H1 (cell line): ENCODE results near the gene RILPL1. TPM values are rescaled to one million over a fixed set of nuclear protein-coding genes. Genes with fewer than 3 reads are reported as not detected.

ENCODE experiments used
- CTCF ChIA-PET: fragments of 300-600 bp; sonication (Branson Sonifier 250); formaldehyde crosslinking; loops from one replicate; lab custom pipeline; 2021; ENCODE audit not compliant: partially characterized antibody; lab: Charles Lee
- POLR2A ChIA-PET: fragments of 300-600 bp; sonication (Branson Sonifier 250); formaldehyde crosslinking; loops from one replicate; lab custom pipeline; 2021; ENCODE audit warnings: inconsistent platforms; ENCODE audit not compliant: partially characterized antibody; lab: Charles Lee
- DNase-seq, 2 experiments: peaks; one replicate each; pipeline versions ENCODE4 v3.0.0 to v3.0.0-alpha.2; 2010 to 2022; ENCODE audit warnings: low spot score in 2 of 2, low read depth in 1 of 2, mixed read lengths in 1 of 2
- FAIRE-seq: peaks from 2 replicates; lab custom pipeline; 2011; peaks lifted over from hg19 to GRCh38; lab: Jason Lieb, UNC
- H2AFZ ChIP-seq: 2 replicates; pipeline ENCODE4 v1.8.1; 2012; ENCODE audit warnings: low read length, inconsistent platforms
- H2AK5ac ChIP-seq: 2 replicates; pipeline ENCODE4 v1.6.1; 2013; ENCODE audit warnings: low read depth, low read length
- H2BK120ac ChIP-seq: replicated peaks from 2 replicates; pipeline ENCODE3; 2013; ENCODE audit warnings: low read depth, low read length, inconsistent platforms
- H2BK12ac ChIP-seq: 2 replicates; pipeline ENCODE4 v1.6.1; 2013; ENCODE audit warnings: low read depth, low read length
- H2BK15ac ChIP-seq: 2 replicates; pipeline ENCODE4 v1.6.1; 2013; ENCODE audit warnings: low read length
- H2BK20ac ChIP-seq: 2 replicates; pipeline ENCODE4 v1.6.1; 2013; ENCODE audit warnings: low read length
- H2BK5ac ChIP-seq: 2 replicates; pipeline ENCODE4 v1.6.1; 2013; ENCODE audit warnings: low read depth, low read length
- H3K14ac ChIP-seq: 2 replicates; pipeline ENCODE4 v1.6.1; 2013; ENCODE audit warnings: inconsistent platforms; ENCODE audit not compliant: insufficient read length
- H3K18ac ChIP-seq: 2 replicates; pipeline ENCODE4 v1.6.1; 2013; ENCODE audit warnings: low read length; ENCODE audit errors: extremely low read depth
- H3K23ac ChIP-seq: 2 replicates; pipeline ENCODE4 v1.6.1; 2013; ENCODE audit warnings: inconsistent platforms; ENCODE audit not compliant: insufficient read length
- H3K23me2 ChIP-seq: 2 replicates; pipeline ENCODE4 v1.6.1; 2013; ENCODE audit warnings: low read depth, low read length
- H3K27ac ChIP-seq: 2 replicates; pipeline ENCODE4 v1.6.1; 2011; ENCODE audit warnings: low read depth, low read length, inconsistent platforms
- H3K27me3 ChIP-seq, 4 experiments: replicated peaks in 1 of 4; 1 replicate in 1 of 4; 2 replicates in 3 of 4; pipeline versions ENCODE4 v1.6.1 to v1.8.1; 2011 to 2013; ENCODE audit warnings: low read length in 3 of 4, mild to moderate bottlenecking in 3 of 4, inconsistent platforms in 2 of 4, mixed read lengths in 2 of 4, moderate library complexity in 1 of 4; ENCODE audit not compliant: control insufficient read depth in 3 of 4, insufficient read depth in 3 of 4; ENCODE audit errors: extremely low read depth in 1 of 4
- H3K36me3 ChIP-seq, 4 experiments: 2 replicates each; pipeline versions ENCODE4 v1.6.1 to v1.8.1; 2011 to 2013; ENCODE audit warnings: mild to moderate bottlenecking in 4 of 4, low read length in 3 of 4, moderate library complexity in 2 of 4, control low read depth in 1 of 4, inconsistent platforms in 1 of 4; ENCODE audit not compliant: insufficient read depth in 4 of 4, control insufficient read depth in 2 of 4
- H3K4ac ChIP-seq: replicated peaks from 2 replicates; pipeline ENCODE3; 2013; ENCODE audit warnings: low read length, low read depth, mixed read lengths, inconsistent platforms; ENCODE audit not compliant: insufficient read length
- H3K4me1 ChIP-seq, 4 experiments: replicated peaks in 1 of 4; 1 replicate in 1 of 4; 2 replicates in 3 of 4; pipeline versions ENCODE4 v1.6.1 to v1.8.1; 2011 to 2013; ENCODE audit warnings: low read length in 3 of 4, inconsistent platforms in 2 of 4, mixed read lengths in 1 of 4; ENCODE audit not compliant: insufficient read depth in 4 of 4, control insufficient read depth in 3 of 4
- H3K4me2 ChIP-seq, 2 experiments: 2 replicates each; pipeline versions ENCODE4 v1.6.1 to v1.8.1; 2011 to 2013; ENCODE audit warnings: low read depth in 2 of 2, low read length in 2 of 2, control low read depth in 1 of 2, inconsistent platforms in 1 of 2, mild to moderate bottlenecking in 1 of 2; ENCODE audit not compliant: insufficient read depth in 1 of 2
- H3K4me3 ChIP-seq, 4 experiments: fragments of 200-600, 300-600 bp in 1 of 4; sonication (generic), shearing (Covaris generic), sonication (Bioruptor Twin) in 1 of 4; 2 replicates each; pipeline versions ENCODE4 v1.5.1 to v1.8.1; 2011 to 2016; ENCODE audit warnings: low read length in 4 of 4, low read depth in 3 of 4, control low read depth in 2 of 4, inconsistent platforms in 2 of 4, mild to moderate bottlenecking in 2 of 4, mixed read lengths in 1 of 4, moderate library complexity in 1 of 4; ENCODE audit not compliant: insufficient read depth in 2 of 4; ENCODE audit errors: extremely low read depth in 1 of 4
- H3K56ac ChIP-seq: replicated peaks from 2 replicates; pipeline ENCODE3; 2013; ENCODE audit warnings: low read depth, mild to moderate bottlenecking, mixed read lengths, low read length, inconsistent platforms; ENCODE audit not compliant: insufficient read length
- H3K79me1 ChIP-seq: 2 replicates; pipeline ENCODE4 v1.6.1; 2013; ENCODE audit warnings: low read depth, low read length, control low read depth
- H3K79me2 ChIP-seq, 2 experiments: 2 replicates each; pipeline versions ENCODE4 v1.6.1 to v1.8.1; 2012 to 2013; ENCODE audit warnings: low read length in 2 of 2, mild to moderate bottlenecking in 2 of 2, inconsistent platforms in 1 of 2; ENCODE audit not compliant: insufficient read depth in 2 of 2, control insufficient read depth in 1 of 2
- H3K9ac ChIP-seq, 4 experiments: replicated peaks in 1 of 4; 1 replicate in 1 of 4; 2 replicates in 3 of 4; pipeline versions ENCODE4 v1.6.1 to v1.8.1; 2011 to 2013; ENCODE audit warnings: low read depth in 3 of 4, low read length in 3 of 4, control low read depth in 2 of 4, mild to moderate bottlenecking in 2 of 4, moderate library complexity in 2 of 4, inconsistent platforms in 1 of 4; ENCODE audit errors: extremely low read depth in 1 of 4
- H3K9me3 ChIP-seq, 2 experiments: 2 replicates each; pipeline versions ENCODE4 v1.6.1 to v1.8.1; 2012 to 2013; ENCODE audit warnings: mild to moderate bottlenecking in 2 of 2, moderate library complexity in 2 of 2, control low read depth in 1 of 2, inconsistent platforms in 1 of 2, low read depth in 1 of 2, low read length in 1 of 2, mixed read lengths in 1 of 2; ENCODE audit not compliant: insufficient read depth in 2 of 2
- H4K20me1 ChIP-seq, 2 experiments: replicated peaks in 1 of 2; 2 replicates each; pipeline versions ENCODE3 to v1.8.1; 2011 to 2013; ENCODE audit warnings: inconsistent platforms in 2 of 2, low read length in 2 of 2, mild to moderate bottlenecking in 1 of 2; ENCODE audit not compliant: insufficient read depth in 2 of 2, control insufficient read depth in 1 of 2
- H4K5ac ChIP-seq: 2 replicates; pipeline ENCODE4 v1.6.1; 2013; ENCODE audit warnings: low read length, low read depth, mixed read lengths, inconsistent platforms; ENCODE audit not compliant: insufficient read length
- H4K8ac ChIP-seq: 2 replicates; pipeline ENCODE4 v1.8.0; 2013; ENCODE audit warnings: mild to moderate bottlenecking, moderate library complexity, low read length, inconsistent platforms; ENCODE audit not compliant: insufficient read depth; ENCODE audit errors: extremely low read depth
- H4K91ac ChIP-seq: replicated peaks from 2 replicates; pipeline ENCODE3; 2013; ENCODE audit warnings: low read length, mixed read lengths, inconsistent platforms; ENCODE audit not compliant: insufficient read length
- ATF2 ChIP-seq: IDR thresholded peaks from 2 replicates; pipeline ENCODE4 v1.6.1; 2012; ENCODE audit warnings: low read length, inconsistent platforms
- CTBP2 ChIP-seq: IDR thresholded peaks from 2 replicates; pipeline ENCODE4 v1.7.0; 2011; ENCODE audit warnings: borderline replicate concordance, mild to moderate bottlenecking, moderate library complexity, mixed read lengths, low read length; ENCODE audit not compliant: insufficient read depth, insufficient read length
- GABPA ChIP-seq: IDR thresholded peaks from 2 replicates; pipeline ENCODE4 v1.6.1; 2011; ENCODE audit warnings: mild to moderate bottlenecking, low read length, moderate library complexity, borderline replicate concordance; ENCODE audit not compliant: insufficient read depth
- JUN ChIP-seq: IDR thresholded peaks from 2 replicates; pipeline ENCODE4 v1.6.1; 2011; ENCODE audit warnings: low read depth, mild to moderate bottlenecking, improper control_type of control experiment, low read length
- RFX5 ChIP-seq: IDR thresholded peaks from 2 replicates; pipeline ENCODE4 v1.6.1; 2011; ENCODE audit warnings: low read depth, low read length, improper control_type of control experiment, borderline replicate concordance
- RXRA ChIP-seq: IDR thresholded peaks from 2 replicates; pipeline ENCODE4 v1.6.1; 2011; ENCODE audit warnings: low read depth, mild to moderate bottlenecking, low read length, moderate library complexity; ENCODE audit not compliant: insufficient read depth
- SAP30 ChIP-seq: fragments of 300-600 bp; sonication (generic); IDR thresholded peaks from 2 replicates; pipeline ENCODE4 v1.7.1; 2012; ENCODE audit warnings: low read length, moderate library complexity, mild to moderate bottlenecking, inconsistent platforms; ENCODE audit not compliant: insufficient read depth, insufficient replicate concordance
- YY1 ChIP-seq: IDR thresholded peaks from 2 replicates; pipeline ENCODE4 v1.6.1; 2011; ENCODE audit warnings: low read depth, mild to moderate bottlenecking, low read length
- WGBS, 2 experiments: shearing (Covaris generic) in 1 of 2; methylation state at CpG; one replicate each; pipeline versions ENCODE4 v1.1.6 to v1.1.7; 2013 to 2015; ENCODE audit warnings: low lambda C conversion rate in 2 of 2, mixed read lengths in 2 of 2, inconsistent platforms in 1 of 2, low coverage in 1 of 2, missing lambda C conversion rate in 1 of 2; ENCODE audit not compliant: insufficient replicate concordance in 2 of 2, insufficient coverage in 1 of 2, insufficient read length in 1 of 2; ENCODE audit errors: extremely low coverage in 1 of 2, missing lambda C conversion rate in 1 of 2; 5-methylcytosine and 5-hydroxymethylcytosine counted together
- polyA plus RNA-seq, 7 experiments: library from polyadenylated mRNA; depleted of rRNA in 3 of 7; stranded (reverse) in 5 of 7; unstranded in 2 of 7; fragments of >200 nt in 5 of 7; fragments of 200-250 nt in 2 of 7; gene quantifications; 1 replicate in 5 of 7; 2 replicates in 1 of 7; 4 replicates in 1 of 7; pipeline versions ENCODE4 v1.2.1 to v1.2.3, GENCODE V29; 2011 to 2013; ENCODE audit warnings: missing spikeins in 2 of 7, mixed read lengths in 2 of 7
- total RNA-seq: library from RNA; stranded (reverse); fragmentation: NEBNext Ultra II Directional; extraction: Animal tissue kit (Norgen Biotek cat#: 25700); gene quantifications from 2 replicates; pipeline ENCODE4 v1.2.1, GENCODE V29; 2021

Gene RILPL1
- total and polyA plus RNA-seq, 2 of the 8 experiments (the other 6 are each of a cell fraction or from before 2014, with no cell fraction given), result 6.7 to 9.4 TPM

- Histone ChIP-seq H3K79me2 (no peaks in the 10 kb centered on the region), H3K9ac (peak overlapping the region in 1 of 4 experiments; percentile 54; a peak in 2 of 7 replicates), H3K56ac (peak overlapping the region; percentile 99), H4K91ac (peak overlapping the region; percentile 99), H2BK120ac (peak overlapping the region; percentile 92), H3K36me3 (peaks cover 5 to 26% (median 12%) of the 10 kb centered on the region in 4 experiments; a peak in 7 of 8 replicates), H3K79me1 (peaks cover 4% of the 10 kb centered on the region; the same call in 1 of the 2 replicates), H4K5ac (peak overlapping the region; percentile 45), H3K27me3 (no peaks in the 10 kb centered on the region), H3K18ac (peak overlapping the region; percentile 78), H2BK20ac (peak overlapping the region; percentile 100), H3K4me3 (no peak overlapping the region), H3K4ac (peak overlapping the region; percentile 99), H2AK5ac (peak overlapping the region; percentile 100), H2BK15ac (peak overlapping the region; percentile 98; the same call in 1 of the 2 replicates), H3K4me1 (0 out of 7 replicates have a peak, but pooled peaks cover 0 to 2% (median 0%) of the 10 kb centered on the region in 4 experiments), H2BK5ac (peak overlapping the region; percentile 100), H3K4me2 (no peak overlapping the region), H3K14ac (no peak overlapping the region), H2AFZ (no peak overlapping the region), H4K20me1 (peaks cover 0 to 7% of the 10 kb centered on the region in 2 experiments), H3K27ac (peak overlapping the region; percentile 33), H2BK12ac (peak overlapping the region; percentile 100), H4K8ac (no peak overlapping the region), H3K23ac (peak overlapping the region; percentile 83), H3K23me2 (peaks cover 26% of the 10 kb centered on the region; the same call in 1 of the 2 replicates), H3K9me3 (no peaks in the 10 kb centered on the region)
- DNase-seq (no peak), FAIRE-seq (no peak)
- WGBS, 2 experiments, result 77% methylated on average over 26 of the region's 26 CpGs; no CpG with 5 or more reads in 1 of the 2 experiments
- ChIA-PET POLR2A (interaction anchor here (0.8 to 1.9 kb wide), 6 partner anchors 13 to 36 kb away, joined by 3 to 8 read pairs (median 4); partner anchors contain the start of gene RILPL1), CTCF (interaction anchor here (1.0 kb wide), 2 partner anchors 20 to 67 kb away, joined by 3 to 4 read pairs; no protein-coding TSS in a partner anchor)
- TF ChIP-seq RXRA (no peak), CTBP2 (no peak), ATF2 (no peak), RFX5 (no peak), GABPA (no peak), YY1 (no peak), SAP30 (no peak), JUN (no peak)
Measured at GRCh38 chr12:123512838-123513665, 20.5 kb downstream of the RILPL1 start.
